ENCODE measurements around the gene MBTPS2.

The MBTPS2 gene

DNA sequence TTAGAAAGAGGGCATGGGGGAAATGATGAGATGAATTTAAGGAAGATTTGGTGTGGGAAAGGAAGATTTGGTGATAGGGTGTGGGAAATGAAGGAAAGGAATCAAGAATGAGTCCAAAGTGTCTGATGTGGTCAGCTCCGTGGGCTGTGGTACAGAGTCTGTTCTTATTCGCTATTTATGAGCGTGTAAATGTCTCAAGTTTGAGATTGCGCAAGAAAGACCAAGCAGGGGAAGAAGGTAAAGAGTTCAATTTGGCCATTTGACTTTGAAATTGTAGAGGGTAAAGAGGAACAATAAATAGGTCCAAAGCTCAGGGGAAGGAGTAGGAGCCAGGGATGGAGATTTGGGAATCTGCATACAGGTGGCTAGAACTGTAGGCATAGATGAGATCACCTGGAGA is 89.8 kb downstream of the MBTPS2 start:
- H3K4me3 ChIP-seq (ENCODE audit: low read depth, low read length): no peak overlapping the region
- DNase-seq (ENCODE audit: low read depth): no peak
- TF ChIP-seq, protein P1, sequence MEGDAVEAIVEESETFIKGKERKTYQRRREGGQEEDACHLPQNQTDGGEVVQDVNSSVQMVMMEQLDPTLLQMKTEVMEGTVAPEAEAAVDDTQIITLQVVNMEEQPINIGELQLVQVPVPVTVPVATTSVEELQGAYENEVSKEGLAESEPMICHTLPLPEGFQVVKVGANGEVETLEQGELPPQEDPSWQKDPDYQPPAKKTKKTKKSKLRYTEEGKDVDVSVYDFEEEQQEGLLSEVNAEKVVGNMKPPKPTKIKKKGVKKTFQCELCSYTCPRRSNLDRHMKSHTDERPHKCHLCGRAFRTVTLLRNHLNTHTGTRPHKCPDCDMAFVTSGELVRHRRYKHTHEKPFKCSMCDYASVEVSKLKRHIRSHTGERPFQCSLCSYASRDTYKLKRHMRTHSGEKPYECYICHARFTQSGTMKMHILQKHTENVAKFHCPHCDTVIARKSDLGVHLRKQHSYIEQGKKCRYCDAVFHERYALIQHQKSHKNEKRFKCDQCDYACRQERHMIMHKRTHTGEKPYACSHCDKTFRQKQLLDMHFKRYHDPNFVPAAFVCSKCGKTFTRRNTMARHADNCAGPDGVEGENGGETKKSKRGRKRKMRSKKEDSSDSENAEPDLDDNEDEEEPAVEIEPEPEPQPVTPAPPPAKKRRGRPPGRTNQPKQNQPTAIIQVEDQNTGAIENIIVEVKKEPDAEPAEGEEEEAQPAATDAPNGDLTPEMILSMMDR (IDR thresholded peaks at IDR 0.05; ENCODE audit: insufficient read depth, low read depth, low read length, missing control alignments): no peak

DNA sequence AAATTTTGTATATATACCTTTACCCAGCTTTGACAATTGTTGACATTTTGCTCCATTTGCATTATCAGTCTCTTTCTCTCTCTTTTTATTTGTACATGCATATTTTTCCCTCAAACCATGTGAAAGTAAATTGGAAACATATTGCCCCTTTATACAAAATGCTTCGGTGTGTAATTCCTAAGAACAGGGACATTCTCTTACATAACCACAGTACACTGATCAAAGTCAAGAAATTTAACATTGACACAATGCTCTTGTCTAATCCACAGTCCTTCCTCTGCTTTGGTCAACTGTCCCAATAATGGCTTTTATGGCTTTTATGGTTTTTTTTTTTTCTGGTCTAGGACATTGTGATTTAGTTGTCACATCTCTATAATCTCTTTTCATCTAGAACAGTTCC is 91.6 kb downstream of the MBTPS2 start:
- TF ChIP-seq, protein P1 (IDR thresholded peaks at IDR 0.05; ENCODE audit: insufficient read depth, low read depth, low read length, missing control alignments): no peak
- H3K4me3 ChIP-seq (ENCODE audit: low read depth, low read length): no peak overlapping the region
- no peak for DNase-seq (ENCODE audit: low read depth)

DNA sequence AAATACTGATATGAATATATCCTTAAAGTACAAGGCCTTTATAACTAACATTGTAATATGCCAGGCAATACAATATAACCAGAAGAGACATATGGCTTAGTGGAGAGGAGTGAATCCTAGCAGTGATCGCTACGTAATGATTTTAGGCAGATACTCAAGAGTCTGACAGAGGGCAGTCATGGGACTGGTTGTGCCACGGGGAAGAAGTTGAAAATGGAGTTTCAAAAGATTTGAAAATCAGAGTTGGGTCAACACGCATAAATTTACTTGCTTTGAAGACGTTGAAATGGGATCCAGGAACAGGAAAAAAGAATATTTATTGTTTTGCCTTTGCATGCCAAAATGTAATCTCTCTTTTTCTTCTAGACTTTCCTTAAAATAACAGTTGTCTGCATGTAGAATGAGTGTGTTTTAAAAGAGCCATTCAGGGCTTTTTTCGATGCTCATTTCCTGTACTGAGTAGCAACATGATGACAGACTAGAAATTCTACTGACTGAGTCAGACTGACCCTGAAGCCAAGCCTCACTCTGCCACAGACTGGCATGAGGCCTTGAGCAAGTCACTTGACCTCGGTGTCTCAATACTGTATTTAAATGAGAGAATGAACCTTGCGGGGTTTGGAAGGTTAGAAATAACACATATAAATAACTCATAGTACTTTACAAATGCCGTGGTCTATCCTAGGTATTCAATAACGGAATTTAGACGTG is 93.0 kb downstream of the MBTPS2 start:
- TF ChIP-seq, protein P1 (IDR thresholded peaks at IDR 0.05; ENCODE audit: insufficient read depth, low read depth, low read length, missing control alignments): no peak
- H3K4me3 ChIP-seq (ENCODE audit: low read depth, low read length): no peak overlapping the region
- DNase-seq (ENCODE audit: low read depth): peak; percentile 53

DNA sequence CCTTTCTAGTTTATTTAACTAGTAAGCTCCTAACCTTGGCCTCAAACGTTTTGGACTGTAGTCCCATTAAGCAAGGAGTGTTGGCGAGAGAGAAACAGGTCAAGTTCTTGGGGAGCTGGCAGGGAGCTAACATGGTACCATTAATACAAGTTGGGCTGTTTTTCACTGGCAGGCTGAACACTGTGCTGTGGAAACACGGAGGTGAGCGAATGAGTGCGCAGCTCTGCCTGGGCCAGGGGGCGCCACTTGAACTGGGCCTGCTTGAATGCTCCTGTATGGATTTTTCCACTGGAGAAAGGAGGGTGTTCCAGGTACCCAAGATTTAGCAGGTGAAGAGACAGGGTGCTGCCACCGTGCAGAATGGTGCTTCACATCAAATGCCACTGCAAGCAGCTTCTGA is 93.7 kb downstream of the MBTPS2 start:
- no peak overlapping the region for H3K4me3 ChIP-seq (ENCODE audit: low read depth, low read length)
- TF ChIP-seq, protein P1 (IDR thresholded peaks at IDR 0.05; ENCODE audit: insufficient read depth, low read depth, low read length, missing control alignments): no peak
- no peak for DNase-seq (ENCODE audit: low read depth)

DNA sequence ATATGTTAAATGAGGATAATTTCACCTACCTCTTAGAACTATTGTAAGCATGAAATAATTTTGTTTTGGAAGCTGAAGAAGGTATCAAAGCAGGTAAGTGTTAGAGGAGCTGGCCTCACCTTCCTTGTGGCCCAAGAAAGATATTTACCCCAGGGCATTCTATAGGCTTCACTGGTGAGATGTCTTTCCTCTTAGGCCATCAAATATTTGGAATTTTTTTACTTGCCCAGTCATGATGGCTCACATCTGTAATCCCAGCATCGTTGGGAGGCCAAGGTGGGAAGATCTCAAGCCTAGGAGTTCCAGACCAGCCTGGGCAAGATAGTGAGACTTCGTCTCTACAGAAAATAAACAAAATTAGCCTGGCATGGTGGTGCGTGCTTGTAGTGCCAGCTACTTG is 95.0 kb downstream of the MBTPS2 start:
- DNase-seq (ENCODE audit: low read depth): no peak
- TF ChIP-seq, protein P1 (IDR thresholded peaks at IDR 0.05; ENCODE audit: insufficient read depth, low read depth, low read length, missing control alignments): no peak
- no peak overlapping the region for H3K4me3 ChIP-seq (ENCODE audit: low read depth, low read length)
